ENCODE data around the gene HOXC9.

Gene HOXC9

DNA sequence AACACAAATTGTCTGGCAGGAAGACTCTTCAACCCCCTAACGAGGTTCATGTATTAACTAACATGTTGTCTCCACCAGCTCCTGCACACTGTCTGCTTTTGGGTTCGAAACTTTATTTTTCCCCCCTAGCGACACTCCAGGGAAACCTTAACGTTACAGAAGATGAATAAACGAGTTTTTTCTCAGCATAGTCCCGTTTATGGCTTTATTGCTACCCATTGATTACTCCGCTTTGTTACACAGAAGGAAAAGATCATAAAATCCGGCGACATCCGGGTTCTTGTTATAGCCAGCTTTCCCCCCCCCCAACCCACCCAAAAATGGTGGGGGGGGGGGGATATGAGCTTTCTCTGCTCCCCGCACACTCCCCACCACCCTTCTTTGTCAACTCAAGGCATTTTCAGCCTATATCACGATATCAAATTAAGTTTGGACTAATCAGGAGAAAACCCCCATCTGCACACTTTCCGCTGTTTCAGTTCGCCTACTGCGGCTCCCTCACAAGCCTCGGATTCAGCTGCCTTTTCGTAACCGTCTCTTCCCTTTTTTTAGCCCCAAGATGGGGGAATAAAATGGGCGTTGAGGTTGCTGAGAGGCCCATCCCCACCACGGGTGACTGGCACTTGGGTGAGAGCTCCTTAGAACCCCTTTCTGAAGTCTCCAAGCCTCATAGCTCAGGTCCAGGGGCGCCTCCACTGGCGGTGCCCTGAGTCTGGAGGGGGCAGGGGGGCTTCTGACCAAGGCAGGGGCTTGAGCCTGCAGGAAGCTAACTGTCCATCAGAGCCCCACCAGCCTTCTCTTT is 26.9 kb downstream of the HOXC9 start:
- DNase-seq, result no peak

DNA sequence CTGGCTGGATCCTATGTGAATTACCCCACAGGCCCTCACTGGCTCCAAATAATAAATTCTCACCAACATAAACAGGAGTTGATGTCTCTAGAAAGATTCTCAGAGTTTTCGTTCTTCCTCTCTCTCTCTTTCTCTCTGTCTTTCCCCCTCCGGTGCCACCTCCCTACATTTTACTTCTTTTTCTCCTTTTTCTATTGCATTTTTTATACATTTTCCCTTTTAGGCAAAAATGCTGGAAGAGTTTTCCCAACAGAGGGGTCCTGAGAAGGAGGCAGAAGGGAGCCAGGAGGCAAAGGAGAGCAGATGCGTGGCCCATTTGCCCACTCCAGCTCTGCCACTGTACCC is 27.5 kb downstream of the HOXC9 start:
- DNase-seq, result no peak

DNA sequence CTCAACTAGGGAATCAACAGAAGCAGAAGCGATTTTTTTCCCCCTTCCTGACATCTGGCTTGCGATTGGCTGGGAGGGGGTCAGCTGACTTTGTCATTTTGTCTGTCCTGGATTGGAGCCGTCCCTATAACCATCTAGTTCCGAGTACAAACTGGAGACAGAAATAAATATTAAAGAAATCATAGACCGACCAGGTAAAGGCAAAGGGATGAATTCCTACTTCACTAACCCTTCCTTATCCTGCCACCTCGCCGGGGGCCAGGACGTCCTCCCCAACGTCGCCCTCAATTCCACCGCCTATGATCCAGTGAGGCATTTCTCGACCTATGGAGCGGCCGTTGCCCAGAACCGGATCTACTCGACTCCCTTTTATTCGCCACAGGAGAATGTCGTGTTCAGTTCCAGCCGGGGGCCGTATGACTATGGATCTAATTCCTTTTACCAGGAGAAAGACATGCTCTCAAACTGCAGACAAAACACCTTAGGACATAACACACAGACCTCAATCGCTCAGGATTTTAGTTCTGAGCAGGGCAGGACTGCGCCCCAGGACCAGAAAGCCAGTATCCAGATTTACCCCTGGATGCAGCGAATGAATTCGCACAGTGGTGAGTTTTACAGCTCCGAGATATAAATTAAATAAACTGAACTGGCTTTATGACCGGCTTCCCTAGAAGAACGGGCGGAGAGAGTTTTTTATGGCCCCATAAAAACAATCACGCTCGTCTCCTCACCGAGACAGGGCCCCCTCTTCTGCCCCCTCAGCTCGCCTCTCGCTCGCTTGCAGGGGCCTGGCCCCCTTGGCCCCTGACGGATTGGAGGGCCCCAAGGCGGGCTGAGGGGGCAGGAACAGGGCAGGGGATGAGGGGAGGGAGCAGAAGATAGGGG is 28.6 kb downstream of the HOXC9 start, which contains the start of gene HOXC6:
TSS of gene HOXC6 (plus strand) at position 127 of the 888 bp plus-strand sequence. CDS start at position 209, 82 bp downstream.
- DNase-seq, result no peak

DNA sequence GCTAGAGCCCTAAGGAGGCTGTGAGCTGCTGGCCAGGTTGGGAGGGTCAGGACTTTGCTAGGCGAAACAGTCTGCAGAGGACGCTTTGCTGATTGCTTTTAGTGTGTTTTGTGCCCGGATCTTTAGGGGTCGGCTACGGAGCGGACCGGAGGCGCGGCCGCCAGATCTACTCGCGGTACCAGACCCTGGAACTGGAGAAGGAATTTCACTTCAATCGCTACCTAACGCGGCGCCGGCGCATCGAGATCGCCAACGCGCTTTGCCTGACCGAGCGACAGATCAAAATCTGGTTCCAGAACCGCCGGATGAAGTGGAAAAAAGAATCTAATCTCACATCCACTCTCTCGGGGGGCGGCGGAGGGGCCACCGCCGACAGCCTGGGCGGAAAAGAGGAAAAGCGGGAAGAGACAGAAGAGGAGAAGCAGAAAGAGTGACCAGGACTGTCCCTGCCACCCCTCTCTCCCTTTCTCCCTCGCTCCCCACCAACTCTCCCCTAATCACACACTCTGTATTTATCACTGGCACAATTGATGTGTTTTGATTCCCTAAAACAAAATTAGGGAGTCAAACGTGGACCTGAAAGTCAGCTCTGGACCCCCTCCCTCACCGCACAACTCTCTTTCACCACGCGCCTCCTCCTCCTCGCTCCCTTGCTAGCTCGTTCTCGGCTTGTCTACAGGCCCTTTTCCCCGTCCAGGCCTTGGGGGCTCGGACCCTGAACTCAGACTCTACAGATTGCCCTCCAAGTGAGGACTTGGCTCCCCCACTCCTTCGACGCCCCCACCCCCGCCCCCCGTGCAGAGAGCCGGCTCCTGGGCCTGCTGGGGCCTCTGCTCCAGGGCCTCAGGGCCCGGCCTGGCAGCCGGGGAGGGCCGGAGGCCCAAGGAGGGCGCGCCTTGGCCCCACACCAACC is 29.8 kb downstream of the HOXC9 start:
- peak; percentile 82 for DNase-seq

DNA sequence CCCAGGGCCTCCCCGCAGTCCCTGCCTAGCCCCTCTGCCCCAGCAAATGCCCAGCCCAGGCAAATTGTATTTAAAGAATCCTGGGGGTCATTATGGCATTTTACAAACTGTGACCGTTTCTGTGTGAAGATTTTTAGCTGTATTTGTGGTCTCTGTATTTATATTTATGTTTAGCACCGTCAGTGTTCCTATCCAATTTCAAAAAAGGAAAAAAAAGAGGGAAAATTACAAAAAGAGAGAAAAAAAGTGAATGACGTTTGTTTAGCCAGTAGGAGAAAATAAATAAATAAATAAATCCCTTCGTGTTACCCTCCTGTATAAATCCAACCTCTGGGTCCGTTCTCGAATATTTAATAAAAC is 30.5 kb downstream of the HOXC9 start:
- no peak for DNase-seq

DNA sequence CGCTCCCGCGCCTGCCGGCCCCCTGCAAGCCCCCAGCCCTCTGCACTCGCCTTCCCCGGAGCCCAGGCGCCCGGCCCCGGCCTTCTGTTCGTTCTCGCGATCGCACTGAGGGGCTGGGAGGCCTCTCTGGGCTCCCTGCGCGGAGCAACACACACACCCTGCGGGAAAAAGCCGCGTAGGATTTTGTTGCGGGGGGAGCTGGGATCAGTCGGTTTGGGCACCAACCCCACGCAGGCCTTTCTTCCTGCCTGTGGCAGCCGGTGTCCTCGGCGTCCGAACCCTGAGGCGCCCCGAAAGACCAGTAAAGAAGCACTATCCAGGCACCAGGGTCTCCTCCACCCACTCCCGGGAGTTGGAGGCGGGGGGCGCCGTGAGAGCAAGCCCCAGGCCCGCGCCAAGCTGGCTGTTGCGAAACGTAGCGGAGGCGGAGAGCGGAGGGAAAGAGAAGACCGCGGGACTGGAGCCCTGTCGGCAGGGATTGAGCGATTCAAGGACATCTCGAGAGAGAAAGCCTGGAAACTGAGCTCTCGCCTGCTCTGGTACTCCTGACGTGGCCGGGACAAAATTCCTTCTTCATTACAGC is 31.0 kb downstream of the HOXC9 start:
- no peak for DNase-seq

DNA sequence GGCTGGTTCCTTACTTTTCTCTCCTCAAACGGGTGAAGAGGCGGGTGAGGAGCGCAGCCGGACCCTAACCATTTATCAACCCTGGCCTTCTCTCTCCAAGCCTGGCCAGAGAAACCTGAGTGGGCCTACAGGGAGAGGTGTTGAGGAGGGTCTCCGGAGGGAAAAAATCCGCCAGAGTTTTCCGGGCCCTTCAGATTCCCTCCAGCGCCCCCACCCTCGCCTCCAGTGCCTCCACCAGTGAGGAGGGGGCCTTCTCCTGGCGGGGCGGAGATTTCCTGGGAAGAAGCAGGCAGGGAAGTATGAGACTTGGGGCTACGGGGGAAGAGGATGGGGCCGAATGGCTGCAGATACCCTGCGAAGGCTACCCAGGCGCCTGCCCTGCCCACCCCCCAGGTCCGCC is 31.5 kb downstream of the HOXC9 start:
- DNase-seq, result no peak

DNA sequence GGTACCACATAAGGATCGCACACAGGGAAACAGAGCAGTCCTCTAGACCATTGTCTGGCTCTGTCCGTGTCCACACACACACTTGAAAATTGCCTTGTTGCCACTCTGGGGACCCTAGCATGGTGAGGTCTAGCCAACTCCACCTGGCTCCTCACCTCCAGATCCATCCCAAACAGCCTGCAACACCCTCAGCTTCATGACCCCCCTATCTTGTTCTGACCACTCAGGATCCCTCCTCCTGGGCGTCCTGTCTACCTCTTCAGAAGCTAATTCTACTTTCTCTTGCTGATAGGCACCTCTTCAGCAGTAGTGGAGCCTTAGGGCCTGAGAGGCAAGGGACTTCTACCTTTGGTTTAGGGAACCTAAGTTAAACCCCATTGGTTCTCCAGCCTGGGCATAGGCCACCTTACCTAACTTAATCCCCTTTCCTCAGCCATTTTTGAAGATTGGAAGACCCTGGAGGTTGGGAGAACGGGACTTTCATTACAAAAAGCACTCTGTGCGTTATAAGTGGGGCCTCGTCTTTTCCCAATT is 32.2 kb downstream of the HOXC9 start:
- DNase-seq, result no peak

DNA sequence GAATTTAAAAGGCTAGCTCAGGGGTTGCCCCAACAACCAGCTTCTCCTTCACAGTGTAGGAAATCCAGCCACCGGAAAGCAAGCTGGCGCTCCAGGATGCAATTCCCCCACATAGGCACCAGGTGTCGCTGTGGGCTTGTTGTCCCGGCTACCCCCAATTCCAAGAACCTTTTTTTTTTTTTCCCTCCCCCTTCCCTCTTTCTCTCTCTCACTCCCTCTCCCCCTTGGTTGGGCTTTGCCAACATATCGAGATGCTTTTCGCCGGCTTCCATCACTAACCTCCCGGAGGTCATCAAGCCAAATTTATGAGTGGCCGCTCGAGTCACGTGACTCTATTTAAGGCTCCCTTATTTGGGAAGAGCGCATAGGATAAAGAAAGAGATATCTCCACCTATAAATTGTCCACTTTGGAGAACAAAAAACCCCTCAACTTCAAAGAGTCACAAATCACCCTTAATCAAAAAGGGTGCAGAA is 32.7 kb downstream of the HOXC9 start, which contains the start of gene HOXC5:
TSS of gene HOXC5 (plus strand) at position 424 of the 474 bp plus-strand sequence. CDS start 73 bp downstream, outside the sequence.
- no peak for DNase-seq

DNA sequence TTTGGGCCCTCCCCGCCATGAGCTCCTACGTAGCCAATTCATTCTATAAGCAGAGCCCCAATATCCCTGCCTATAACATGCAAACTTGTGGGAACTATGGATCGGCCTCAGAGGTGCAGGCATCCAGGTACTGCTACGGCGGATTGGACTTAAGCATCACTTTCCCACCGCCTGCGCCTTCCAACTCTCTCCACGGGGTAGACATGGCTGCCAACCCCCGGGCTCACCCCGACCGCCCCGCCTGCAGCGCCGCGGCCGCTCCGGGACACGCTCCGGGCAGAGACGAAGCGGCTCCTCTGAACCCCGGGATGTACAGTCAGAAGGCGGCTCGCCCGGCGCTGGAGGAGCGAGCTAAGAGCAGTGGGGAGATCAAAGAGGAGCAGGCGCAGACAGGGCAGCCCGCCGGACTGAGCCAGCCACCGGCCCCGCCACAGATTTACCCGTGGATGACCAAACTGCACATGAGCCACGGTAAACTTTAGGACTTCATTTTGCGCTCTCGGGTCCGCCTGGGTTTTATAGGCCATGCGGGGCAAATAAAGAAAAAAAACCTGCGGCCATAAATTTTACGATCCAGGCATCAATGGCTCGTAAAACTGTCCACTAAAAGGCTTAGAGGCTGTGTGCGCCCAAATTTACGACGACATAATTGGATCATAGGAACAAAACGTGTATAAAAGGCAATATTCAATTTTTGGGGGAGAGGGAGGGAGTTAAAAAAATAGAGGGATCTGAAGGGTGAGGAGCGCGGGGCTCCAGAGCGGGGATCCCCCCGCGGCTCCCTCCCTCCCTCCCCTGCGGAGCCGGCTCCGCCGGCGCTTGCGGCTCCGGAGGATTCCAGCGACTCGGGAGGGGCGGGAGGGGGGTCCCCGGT is 33.4 kb downstream of the HOXC9 start:
- peak; percentile 93 for DNase-seq

DNA sequence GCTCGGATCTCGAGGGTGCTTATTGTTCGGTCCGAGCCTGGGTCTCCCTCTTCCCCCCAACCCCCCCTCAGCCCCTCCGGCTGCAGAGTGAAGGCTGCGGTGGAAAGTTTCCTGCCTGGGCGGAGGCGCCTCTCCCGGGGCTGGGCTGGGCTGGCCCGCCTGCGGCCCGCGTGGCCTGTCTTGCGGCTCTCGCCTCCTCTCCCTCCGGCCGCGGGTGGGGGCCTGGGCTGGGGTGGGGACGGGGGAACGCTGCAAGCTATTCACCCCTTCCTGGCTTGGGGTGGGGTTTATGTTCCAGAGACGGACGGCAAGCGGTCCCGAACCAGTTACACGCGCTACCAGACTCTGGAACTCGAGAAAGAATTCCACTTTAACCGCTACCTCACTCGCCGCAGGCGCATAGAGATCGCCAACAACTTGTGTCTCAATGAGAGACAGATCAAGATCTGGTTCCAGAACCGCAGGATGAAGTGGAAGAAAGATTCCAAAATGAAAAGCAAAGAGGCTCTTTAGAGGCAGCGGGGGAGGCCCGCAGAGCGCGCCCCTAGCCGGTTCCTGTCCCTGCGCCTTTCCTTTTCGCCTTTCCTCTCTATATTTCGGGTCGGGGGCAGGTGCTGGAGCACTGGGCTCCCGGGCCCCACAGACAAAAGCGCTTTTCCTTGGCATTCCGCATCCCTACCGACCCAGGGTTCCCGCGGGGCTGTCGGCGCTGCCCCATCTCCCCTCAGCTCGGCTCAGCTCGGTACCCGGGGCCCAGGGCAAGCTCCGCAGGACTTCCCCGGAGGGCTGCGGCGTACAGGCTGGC is 34.2 kb downstream of the HOXC9 start:
- DNase-seq, result no peak

DNA sequence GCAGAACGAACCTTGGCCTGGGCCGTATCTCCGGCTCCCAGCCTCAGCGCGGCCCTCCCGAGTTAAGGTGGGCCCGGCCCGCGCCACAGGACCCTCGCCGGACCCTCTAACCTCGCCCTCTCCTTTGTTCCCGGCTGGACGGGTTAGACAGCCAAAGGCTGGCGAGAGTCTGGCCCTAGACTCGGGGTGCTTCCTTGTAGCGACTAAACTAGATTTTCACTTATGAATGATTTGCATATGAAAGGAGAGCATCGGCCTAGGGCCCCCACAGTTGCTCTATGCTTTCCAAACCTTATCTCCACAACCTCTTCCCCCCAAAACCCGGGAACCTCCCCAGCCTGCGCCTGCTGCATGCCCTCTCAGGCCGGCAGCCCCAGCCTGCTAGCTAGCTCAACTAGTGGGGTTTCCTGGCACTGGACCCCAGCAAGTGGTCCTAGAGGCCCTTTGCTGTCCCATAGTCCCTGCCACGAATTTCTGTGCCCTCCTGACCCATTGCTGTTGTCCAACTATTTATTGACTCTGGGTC is 34.9 kb downstream of the HOXC9 start:
- DNase-seq, result no peak

DNA sequence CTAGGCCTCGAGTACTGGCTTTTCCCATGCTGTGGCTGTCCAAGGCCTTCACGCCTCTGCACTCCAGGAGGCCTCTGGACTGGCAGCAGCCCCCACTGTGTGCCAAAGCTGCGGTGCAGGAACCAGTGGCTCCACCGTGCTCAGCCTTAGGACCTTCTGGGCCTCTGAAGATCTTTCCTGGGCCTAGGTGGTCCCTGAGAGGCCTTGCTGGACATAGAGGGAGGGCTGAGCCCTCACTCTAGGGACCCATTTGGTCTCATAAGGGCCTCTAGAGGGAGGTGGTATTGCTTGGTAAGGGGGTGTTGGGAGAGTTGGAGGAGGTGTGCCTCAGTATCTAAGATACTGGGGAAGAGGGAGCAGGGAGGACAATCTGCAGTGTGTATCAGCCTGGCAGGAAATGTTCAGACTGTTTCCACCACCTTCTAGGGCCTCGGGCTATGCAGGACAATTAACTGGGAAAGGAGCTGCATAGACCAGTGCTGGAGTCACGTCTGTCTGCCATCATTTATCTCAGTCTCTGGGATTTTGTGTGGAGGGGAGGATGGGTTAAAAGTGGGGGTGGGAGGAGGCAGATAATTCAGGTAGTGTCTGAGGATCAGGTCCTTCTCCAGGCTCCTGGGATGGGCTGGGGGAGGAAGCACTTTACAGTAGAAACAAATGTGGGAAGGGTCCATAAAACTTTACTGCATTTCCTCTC is 35.8 kb downstream of the HOXC9 start:
- no peak for DNase-seq

DNA sequence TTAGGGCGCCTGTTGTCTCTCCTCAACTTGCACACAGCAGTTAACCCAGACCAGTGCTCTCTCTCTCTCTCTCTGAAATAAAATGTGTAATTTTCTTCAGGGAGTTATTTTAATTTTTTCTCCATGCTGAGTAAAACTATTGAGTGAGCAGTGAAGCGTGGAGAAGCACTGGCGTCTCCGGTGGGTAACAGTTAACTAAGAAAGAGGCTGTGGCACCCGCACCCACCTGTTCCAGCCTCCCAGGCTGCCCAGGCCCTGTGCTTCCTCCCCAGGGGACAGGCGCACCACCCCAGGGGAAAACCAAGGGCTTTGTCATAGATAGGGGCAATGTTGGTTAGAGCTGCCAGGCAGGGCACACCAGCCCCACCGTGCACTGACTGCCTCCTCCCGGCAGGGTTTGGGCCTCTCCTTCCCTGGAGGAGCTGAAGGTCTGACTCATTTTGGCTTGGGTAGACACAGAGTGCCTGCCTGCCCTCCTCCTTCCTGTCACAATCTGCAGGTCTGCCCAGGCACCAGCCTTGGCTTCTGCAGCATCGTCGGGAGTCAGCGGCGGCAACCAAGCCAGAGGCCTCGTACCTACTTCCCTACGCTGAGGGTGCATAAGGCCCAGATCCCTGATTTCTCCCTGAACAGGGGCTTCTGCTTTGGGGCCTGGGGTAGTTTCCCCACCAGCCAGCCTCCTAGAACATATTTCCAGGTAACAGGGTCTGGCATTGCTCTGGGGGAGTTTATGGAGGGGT is 36.8 kb downstream of the HOXC9 start:
- DNase-seq, result no peak

DNA sequence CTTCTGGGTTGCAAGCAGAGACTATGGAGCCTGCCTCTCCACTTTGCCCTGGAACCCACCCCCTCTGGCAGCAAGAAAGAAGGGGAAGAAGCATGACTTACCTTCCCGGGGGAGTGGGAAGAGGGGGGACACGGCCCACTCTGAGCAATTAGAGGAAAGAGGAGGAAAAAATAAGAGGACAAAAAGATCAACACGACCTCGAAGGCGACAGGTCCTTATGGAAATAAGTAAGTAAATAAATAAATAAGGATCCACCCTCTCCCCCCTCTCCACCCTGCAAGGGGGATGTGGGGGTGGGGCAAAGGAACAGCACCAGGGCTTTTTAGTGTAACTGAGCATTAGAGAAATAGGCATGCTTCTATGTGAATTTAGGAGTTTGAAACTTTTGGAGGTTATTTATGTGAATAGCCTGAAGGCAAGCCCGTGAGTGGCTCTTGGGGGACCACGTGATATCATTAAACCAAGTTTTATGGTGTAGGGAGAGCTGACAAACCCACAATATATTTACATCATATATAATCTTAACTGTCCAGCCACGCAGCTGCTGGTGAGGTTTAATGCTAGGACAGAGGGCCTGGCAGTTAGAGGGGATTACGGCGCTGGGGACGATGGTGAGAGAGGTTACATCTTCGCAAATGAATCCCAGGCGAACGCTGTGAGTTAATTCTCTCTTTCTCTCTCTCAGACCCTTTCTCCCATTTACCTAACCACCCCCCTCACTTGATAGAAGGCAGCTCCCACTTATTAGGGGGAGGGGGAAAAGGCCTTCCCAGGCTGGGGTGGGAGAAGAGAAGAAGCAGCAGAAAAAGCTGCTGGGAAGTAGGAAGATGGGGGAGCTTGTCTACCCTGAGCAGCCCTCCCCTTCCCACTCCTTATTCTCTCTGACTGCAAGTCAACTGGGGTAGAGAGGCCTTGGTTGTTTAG is 37.7 kb downstream of the HOXC9 start:
- DNase-seq, result no peak

DNA sequence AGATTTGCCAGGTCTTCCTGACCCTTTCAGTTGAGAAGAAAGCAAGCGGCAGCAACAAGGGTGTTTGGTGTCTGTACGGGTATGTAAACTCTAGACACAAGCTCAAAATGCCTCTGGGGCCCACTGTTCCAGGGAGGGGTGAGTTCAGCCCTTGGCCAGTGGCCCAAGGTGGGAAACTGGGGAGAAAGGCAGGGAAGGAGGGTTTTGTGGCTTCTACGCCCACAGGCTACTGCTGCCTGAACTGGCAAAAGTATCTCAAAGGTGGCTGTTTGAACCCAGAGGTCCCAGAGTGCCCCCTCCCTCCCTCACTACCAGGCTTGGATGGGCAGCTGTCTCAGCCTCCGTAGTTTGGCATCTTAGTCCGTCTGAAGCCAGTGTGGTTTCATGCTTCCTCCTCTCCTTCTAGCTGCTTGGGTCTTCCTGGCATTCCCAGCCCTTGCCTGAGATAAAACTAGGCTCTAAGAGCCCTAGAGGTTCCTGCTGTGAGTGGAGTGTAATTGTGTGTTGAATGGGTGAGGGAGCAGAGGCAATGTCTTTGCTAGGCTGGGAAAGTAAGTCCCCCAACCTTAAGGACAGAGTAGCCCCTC is 38.4 kb downstream of the HOXC9 start:
- DNase-seq, result no peak
